AML-193 (cell line): ENCODE results near the gene ZNF284.
"Not testable (repeated sequence)": the region's sequence is repeated elsewhere in the genome, so short reads cannot be mapped to it uniquely, and the experiment has no call there.

Source experiments
- DNase-seq, 2 experiments: peaks; one replicate each; lab custom pipeline; 2025; lab: John Stamatoyannopoulos, UW

ZNF284 gene

DNA sequence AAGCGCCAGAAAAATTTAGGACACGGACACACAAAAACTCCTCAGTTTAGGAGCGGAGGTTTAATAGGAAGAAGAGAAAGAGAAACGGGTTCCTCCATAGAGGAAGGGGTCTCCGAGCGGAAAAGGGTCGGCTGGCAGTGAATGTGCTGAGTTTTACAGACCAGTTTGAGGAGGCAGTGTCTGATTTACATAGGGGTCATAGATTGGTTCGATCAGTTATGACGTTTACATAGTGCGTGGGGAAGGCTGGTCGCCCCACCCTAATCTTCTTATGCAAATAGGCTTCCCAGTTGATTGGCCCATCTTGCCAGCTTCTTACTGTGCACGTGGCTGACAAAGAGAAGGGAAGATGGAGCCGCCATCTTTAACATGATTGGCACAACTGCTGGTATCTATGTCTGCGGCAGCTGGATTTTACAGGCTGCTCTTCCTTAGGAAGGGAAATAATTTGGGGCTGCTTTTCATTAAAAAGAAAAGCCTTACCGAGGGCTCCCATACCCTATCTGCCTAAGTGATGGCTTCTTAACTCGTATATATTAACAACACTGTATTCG lies 40.0 kb downstream of the ZNF284 start:
- no peak for DNase-seq

DNA sequence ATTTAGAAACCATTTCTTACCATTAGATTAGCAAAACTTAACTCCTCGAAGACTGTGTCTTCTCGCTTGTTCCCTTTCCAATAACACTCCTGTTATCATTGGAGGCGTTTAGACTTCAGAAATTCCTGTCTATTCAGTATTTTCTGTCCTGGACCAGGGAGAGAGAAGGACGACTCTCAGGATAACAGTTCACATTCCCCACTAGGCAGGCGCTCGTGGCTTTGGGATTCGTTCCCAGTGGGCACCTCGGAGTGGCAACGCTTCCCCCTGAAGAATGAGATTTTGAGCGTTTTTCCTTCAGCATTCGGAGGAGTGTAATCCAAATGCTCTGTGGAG lies 40.8 kb downstream of the ZNF284 start:
- peak in 1 of 2 experiments; percentile 6 for DNase-seq

DNA sequence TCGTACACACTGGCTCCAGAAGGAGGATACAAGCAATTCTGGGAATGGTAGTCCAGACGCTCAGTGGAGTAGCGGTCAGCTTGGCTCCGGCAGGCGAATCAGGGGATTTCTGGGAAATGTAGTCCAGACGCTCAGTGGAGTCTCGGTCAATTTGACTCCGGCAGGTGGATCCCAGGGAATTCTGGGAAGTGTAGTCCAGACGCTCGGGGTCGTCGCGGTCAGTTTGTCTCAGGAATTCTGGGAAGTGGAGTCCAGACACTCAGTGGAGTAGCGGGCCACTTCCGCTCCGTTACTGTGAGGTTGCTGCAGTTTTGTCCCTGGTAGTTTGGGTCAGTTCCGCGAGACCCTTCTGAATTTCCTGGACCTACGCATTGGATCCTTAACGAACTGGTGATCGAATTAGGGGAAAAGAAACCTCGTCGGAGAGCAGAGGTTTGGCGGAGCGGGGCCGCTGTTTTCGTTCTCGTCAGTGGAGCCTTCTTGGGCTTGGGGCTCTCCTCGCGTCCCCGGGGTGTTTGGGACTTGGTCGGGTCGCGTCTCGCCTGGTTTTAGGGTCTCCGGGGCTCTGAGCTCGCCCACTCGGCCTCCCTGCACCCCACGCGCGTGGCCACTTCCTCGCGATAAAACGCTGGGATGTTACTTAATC lies 41.3 kb downstream of the ZNF284 start, which contains the start of gene ZNF225:
TSS of gene ZNF225 (plus strand) at position 262 of the 646 bp plus-strand sequence. CDS start 2,429 bp downstream, outside the sequence.
- peak; percentile 93 to 94 for DNase-seq

DNA sequence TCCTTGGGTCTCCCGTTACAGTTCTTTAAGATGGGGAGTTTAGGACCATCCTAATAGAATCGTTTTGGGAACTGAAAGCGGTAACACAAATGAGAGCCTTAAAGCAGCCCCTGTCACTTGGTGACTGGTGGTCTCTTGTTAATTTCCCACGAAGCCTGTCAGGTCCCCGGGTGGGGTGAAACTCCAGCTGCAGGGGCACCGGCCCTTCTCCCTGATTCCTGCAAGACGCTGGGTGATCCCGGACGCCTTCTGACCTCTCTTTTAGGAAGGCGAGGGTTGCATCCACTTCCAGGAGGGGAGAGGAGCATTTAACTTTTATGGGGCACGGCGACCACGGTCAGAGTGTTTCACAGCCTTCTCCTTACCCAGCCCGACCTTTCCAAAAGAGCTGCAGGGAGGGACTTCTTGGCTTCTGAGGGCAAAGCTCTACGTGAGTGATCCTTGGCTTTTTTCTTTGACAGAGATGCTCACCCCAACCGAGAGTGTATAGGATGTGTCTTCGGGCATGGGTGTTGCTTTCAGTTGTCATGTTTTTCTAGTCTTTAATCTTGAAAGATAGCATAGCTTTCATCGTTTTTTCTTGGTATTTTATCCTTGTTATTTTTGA lies 41.9 kb downstream of the ZNF284 start:
- DNase-seq = no peak

DNA sequence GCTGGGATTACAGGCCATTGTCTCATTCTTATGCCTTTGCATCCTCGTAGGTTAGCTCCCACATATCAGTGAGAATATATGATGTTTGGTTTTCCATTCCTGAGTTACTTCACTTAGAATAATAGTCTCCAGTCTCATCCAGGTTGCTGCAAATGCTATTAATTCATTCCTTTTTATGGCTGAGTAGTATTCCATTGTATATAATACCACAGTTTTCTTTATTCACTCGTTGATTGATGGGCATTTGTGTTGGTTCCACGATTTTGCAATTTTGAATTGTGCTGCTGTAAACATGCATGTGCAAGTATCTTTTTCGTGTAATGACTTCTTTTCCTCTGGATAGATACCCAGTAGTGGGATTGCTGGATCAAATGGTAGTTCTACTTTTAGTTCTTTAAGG lies 49.2 kb downstream of the ZNF284 start:
- DNase-seq = not testable (repeated sequence)

DNA sequence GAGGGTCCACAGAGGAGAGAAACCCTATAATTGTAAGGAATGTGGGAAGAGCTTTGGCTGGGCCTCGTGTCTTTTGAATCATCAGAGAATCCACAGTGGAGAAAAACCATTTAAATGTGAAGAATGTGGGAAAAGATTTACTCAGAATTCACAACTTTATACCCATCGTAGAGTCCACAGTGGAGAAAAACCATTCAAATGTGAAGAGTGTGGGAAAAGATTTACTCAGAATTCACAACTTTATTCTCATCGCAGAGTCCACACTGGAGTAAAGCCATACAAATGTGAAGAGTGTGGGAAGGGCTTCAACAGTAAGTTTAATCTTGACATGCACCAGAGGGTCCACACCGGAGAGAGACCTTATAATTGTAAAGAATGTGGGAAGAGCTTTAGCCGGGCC lies 60.0 kb downstream of the ZNF284 start:
- DNase-seq = no peak
